ENCODE measurements around the gene TEC. TPM values are rescaled to one million over a fixed set of nuclear protein-coding genes. Genes with fewer than 3 reads are reported as not detected.

Gene TEC
- total RNA-seq, 2 donors from 2014 or later: 4.5 to 12.8 TPM

- Histone ChIP-seq H3K36me3 (no peaks in the 10 kb centered on the region), H3K4me3 (no peak overlapping the region), H3K27me3 (replicated peaks; ENCODE audit: insufficient read depth) (no peaks in the 10 kb centered on the region), H3K4me1 (ENCODE audit: control insufficient read depth in 1 of 2, low read depth in 2 of 2) (no peaks in the 10 kb centered on the region), H3K27ac (no peak overlapping the region), H3K9me3 (no peaks in the 10 kb centered on the region)
- ATAC-seq (ENCODE audit: insufficient number of reproducible peaks, low FRiP score, low read depth) (no peak), DNase-seq (ENCODE audit: low spot score) (no peak)
- no peak for TF ChIP-seq CTCF (IDR thresholded peaks at IDR 0.05)
Measured at GRCh38 chr4:48203819-48204218, 65.8 kb downstream of the TEC start.

- Histone ChIP-seq H3K4me3 (no peak overlapping the region), H3K9me3 (no peaks in the 10 kb centered on the region), H3K27me3 (replicated peaks; ENCODE audit: insufficient read depth) (no peaks in the 10 kb centered on the region), H3K4me1 (ENCODE audit: control insufficient read depth in 1 of 2, low read depth in 2 of 2) (no peaks in the 10 kb centered on the region), H3K36me3 (no peaks in the 10 kb centered on the region), H3K27ac (no peak overlapping the region)
- DNase-seq (ENCODE audit: low spot score) (no peak), ATAC-seq (ENCODE audit: insufficient number of reproducible peaks, low FRiP score, low read depth) (no peak)
- no peak for TF ChIP-seq CTCF (IDR thresholded peaks at IDR 0.05)
Measured at GRCh38 chr4:48197643-48198237, 71.9 kb downstream of the TEC start.

GRCh38 chr4:48196758-48197504, 72.7 kb downstream of the TEC start:
- H3K36me3 ChIP-seq: no peaks in the 10 kb centered on the region
- no peaks in the 10 kb centered on the region for H3K4me1 ChIP-seq (ENCODE audit: control insufficient read depth in 1 of 2, low read depth in 2 of 2)
- no peak for TF ChIP-seq CTCF (IDR thresholded peaks at IDR 0.05)
- H3K4me3 ChIP-seq: no peak overlapping the region
- no peaks in the 10 kb centered on the region for H3K9me3 ChIP-seq
- H3K27me3 ChIP-seq (replicated peaks; ENCODE audit: insufficient read depth): no peaks in the 10 kb centered on the region
- ATAC-seq (ENCODE audit: insufficient number of reproducible peaks, low FRiP score, low read depth) (no peak), DNase-seq (ENCODE audit: low spot score) (no peak)
- H3K27ac ChIP-seq: no peak overlapping the region

GRCh38 chr4:48195853-48196252, 73.8 kb downstream of the TEC start:
- no peak for DNase-seq (ENCODE audit: low spot score)
- no peak for TF ChIP-seq CTCF (IDR thresholded peaks at IDR 0.05)
- ATAC-seq (ENCODE audit: insufficient number of reproducible peaks, low FRiP score, low read depth): no peak
- Histone ChIP-seq H3K4me3 (no peak overlapping the region), H3K27ac (no peak overlapping the region), H3K36me3 (no peaks in the 10 kb centered on the region), H3K4me1 (ENCODE audit: control insufficient read depth in 1 of 2, low read depth in 2 of 2) (no peaks in the 10 kb centered on the region), H3K27me3 (replicated peaks; ENCODE audit: insufficient read depth) (no peaks in the 10 kb centered on the region), H3K9me3 (no peaks in the 10 kb centered on the region)

- no peaks in the 10 kb centered on the region for H3K9me3 ChIP-seq
- no peak overlapping the region for H3K4me3 ChIP-seq
- ATAC-seq (ENCODE audit: insufficient number of reproducible peaks, low FRiP score, low read depth) (no peak), DNase-seq (ENCODE audit: low spot score) (no peak)
- no peaks in the 10 kb centered on the region for H3K4me1 ChIP-seq (ENCODE audit: control insufficient read depth in 1 of 2, low read depth in 2 of 2)
- no peaks in the 10 kb centered on the region for H3K27me3 ChIP-seq (replicated peaks; ENCODE audit: insufficient read depth)
- no peak for TF ChIP-seq CTCF (IDR thresholded peaks at IDR 0.05)
- no peak overlapping the region for H3K27ac ChIP-seq
- no peaks in the 10 kb centered on the region for H3K36me3 ChIP-seq
Measured at GRCh38 chr4:48195374-48195773, 74.3 kb downstream of the TEC start.

Measured in thoracic aorta (tissue), 2 donors.